DMS153 (cell line): ENCODE data around the gene NCAM2.
"Not testable (repeated sequence)": the region's sequence is repeated elsewhere in the genome, so short reads cannot be mapped to it uniquely, and the experiment has no call there.

ENCODE experiments used
- DNase-seq: peaks from one replicate; lab custom pipeline; 2025; lab: John Stamatoyannopoulos, UW

NCAM2 gene

GRCh38 chr21:21103692-21104091 lies 105.5 kb downstream of the NCAM2 start:
- no peak for DNase-seq

- no peak for DNase-seq
These were observed 111.5 kb downstream of the NCAM2 start for GRCh38 chr21:21109736-21110135.

GRCh38 chr21:21111309-21111920 lies 113.2 kb downstream of the NCAM2 start:
- no peak for DNase-seq

GRCh38 chr21:21114461-21114860 lies 116.3 kb downstream of the NCAM2 start:
- no peak for DNase-seq

GRCh38 chr21:21119091-21119490 lies 120.9 kb downstream of the NCAM2 start:
- DNase-seq: no peak

GRCh38 chr21:21122680-21123079 lies 124.5 kb downstream of the NCAM2 start:
- DNase-seq: no peak

- DNase-seq: no peak
These were observed 134.2 kb downstream of the NCAM2 start for GRCh38 chr21:21132390-21132789.

GRCh38 chr21:21137986-21138385 lies 139.8 kb downstream of the NCAM2 start:
- DNase-seq: no peak

GRCh38 chr21:21146587-21147373 lies 148.6 kb downstream of the NCAM2 start:
- DNase-seq: no peak

GRCh38 chr21:21147374-21147745 lies 149.2 kb downstream of the NCAM2 start:
- DNase-seq: no peak

GRCh38 chr21:21148009-21148408 lies 149.8 kb downstream of the NCAM2 start:
- DNase-seq: no peak

- no peak for DNase-seq
These were observed 150.3 kb downstream of the NCAM2 start for GRCh38 chr21:21148514-21148913.

GRCh38 chr21:21149445-21149844 lies 151.2 kb downstream of the NCAM2 start:
- not testable (repeated sequence) for DNase-seq

GRCh38 chr21:21151231-21151630 lies 153.0 kb downstream of the NCAM2 start:
- DNase-seq: no peak

GRCh38 chr21:21156397-21156796 lies 158.2 kb downstream of the NCAM2 start:
- DNase-seq: no peak

- no peak for DNase-seq
These were observed 158.7 kb downstream of the NCAM2 start for GRCh38 chr21:21156957-21157356.

- DNase-seq: no peak
These were observed 160.2 kb downstream of the NCAM2 start for GRCh38 chr21:21158376-21158918.

GRCh38 chr21:21159253-21159899 lies 161.2 kb downstream of the NCAM2 start:
- no peak for DNase-seq

- DNase-seq: no peak
These were observed 164.6 kb downstream of the NCAM2 start for GRCh38 chr21:21162786-21163185.

GRCh38 chr21:21163904-21164303 lies 165.7 kb downstream of the NCAM2 start:
- no peak for DNase-seq

- no peak for DNase-seq
These were observed 166.9 kb downstream of the NCAM2 start for GRCh38 chr21:21165063-21165645.

GRCh38 chr21:21174676-21175075 lies 176.5 kb downstream of the NCAM2 start:
- DNase-seq: no peak
